ENCODE measurements around the gene MYH9.
"Not testable (repeated sequence)": the region's sequence is repeated elsewhere in the genome, so short reads cannot be mapped to it uniquely, and the experiment has no call there.

The MYH9 gene

DNA sequence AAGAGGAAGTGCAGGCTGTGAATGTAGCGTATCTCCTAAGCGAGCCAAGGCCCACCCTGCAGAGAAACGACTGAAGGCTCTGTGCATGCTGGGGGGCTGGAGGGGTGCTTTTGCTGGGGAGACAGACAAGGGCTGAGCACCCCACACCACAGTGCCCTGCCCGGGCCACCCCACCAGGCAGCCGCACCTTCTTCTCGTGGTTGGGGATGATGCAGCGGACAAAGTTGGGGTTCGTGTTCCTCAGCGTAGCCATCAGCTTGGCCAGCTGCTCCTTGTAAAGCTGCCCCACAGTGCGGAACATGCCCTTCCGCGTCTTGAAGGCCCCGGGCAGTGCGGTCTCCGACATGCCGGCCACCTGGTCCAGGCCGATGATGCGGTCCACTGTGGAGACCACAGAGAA, 81.5 kb downstream of the MYH9 start:
- no peak for DNase-seq

DNA sequence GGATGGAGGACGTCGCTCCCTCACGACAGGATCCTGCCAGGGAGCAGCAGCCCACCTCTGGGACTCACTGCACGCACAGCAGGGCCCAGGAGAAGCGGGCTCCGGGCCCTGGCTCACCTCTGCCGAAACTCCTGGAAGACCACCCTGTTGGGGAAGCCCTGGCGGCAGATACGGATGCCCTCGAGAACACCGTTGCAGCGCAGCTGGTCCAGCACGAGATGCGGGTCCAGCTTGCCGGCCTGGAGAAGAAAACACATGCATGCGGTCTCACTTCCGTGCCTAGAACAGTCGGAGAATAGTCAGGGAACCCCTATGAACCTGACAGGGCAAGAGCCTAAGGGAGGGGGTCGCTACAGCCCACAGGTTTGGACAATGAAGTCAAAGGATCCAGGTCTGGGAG, 82.0 kb downstream of the MYH9 start:
- no peak for DNase-seq

- DNase-seq = no peak
These were observed 83.3 kb downstream of the MYH9 start for GRCh38 chr22:36304429-36304828.

DNA sequence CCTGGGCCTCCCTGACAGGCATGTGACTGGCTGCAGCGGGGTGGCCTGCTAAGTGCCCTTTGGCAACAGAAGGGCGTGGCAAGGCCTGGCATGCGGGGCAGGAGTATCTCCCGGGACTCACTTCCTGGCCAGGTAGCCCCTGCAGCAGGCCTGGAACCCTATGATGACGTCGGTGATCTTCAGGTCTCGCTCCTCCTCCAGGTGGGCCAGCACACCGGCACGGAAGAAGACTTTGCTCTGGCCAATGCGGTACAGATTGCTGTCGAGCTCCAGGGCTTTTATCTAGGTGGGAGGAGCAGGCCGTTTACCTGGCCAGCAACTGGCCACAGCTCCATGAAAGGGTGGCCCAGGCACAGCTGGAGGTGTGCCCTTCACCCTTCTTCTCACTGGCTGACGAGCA, 83.9 kb downstream of the MYH9 start:
- no peak for DNase-seq

DNA sequence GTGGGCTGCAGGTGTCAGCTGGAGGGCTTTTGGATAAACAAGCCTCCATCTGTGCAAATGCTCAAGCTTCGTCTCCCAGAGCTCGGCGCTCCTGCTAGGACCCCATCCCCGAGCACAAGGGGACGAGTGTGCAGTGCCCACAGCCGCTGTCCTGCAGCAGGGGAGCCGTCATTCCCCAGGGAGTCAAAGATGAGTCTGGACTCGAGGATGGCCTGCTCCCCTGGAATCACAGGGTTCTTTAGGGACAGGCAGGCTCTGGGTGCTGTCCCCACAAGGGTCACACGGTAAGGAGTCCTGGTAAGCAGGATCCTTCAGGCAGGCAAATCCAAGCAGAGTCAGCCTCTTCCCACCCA, 84.7 kb downstream of the MYH9 start:
- DNase-seq = no peak

- no peak for DNase-seq
These were observed 85.2 kb downstream of the MYH9 start for GRCh38 chr22:36302439-36303114.

DNA sequence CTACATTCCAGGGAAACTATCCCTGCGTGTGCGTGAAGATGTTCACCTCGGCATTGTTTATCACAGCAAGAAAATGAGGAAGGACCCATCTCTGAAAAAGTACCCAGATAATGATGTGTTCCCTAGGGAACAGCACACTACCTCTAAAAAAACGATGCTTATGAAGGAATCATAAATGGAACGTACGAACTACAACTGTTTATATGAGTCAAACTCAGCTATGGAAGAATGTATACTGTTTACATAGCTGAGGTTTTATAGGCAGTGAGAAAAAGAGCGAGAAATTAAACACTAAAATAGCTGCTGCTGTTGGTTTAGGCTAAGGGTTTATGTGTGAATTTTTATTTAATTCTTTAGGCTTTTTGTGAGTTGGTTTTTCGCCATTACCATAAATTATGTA, 85.9 kb downstream of the MYH9 start:
- no peak for DNase-seq

- peak; percentile 84 for DNase-seq
These were observed 86.4 kb downstream of the MYH9 start for GRCh38 chr22:36301384-36301828.

DNA sequence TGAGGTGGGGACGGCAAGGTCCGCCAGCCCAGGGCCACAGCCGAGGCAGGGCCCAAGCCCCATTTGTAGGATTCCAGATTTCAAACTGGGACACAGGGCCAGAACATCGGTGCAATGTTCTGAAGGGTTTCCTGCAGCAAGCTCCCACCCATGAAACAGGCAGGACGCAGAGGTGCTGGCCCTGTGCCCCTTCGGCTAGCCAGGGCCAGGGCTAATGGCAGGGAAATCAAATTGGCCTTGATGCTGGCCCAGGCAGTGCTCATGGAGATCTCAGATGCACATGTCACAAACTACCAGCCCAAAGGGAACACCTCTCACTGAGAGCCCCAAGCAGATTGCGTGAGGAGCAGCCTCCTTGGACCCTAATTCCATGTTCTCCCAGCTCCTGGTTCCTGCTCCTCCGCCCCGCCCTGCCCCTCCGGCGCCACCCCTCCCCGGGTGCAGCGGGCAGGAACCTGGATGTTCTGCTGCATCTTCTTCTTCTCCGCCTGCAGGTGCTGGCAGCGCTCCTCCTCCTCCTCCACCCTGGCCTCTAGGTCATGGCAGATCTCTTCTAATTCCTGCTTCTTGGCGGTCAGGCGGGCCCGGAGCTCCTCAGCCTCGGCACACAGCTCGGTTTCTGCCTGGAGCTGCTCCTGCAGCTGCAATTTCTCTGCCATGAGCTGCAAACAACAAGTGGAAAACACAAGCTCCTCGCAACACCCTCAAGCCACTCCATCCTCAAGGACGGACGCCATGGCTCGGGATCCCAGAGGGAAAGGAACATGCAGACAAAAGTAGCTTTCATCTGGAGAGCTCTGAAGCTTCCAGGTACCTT, 87.2 kb downstream of the MYH9 start:
- no peak for DNase-seq

DNA sequence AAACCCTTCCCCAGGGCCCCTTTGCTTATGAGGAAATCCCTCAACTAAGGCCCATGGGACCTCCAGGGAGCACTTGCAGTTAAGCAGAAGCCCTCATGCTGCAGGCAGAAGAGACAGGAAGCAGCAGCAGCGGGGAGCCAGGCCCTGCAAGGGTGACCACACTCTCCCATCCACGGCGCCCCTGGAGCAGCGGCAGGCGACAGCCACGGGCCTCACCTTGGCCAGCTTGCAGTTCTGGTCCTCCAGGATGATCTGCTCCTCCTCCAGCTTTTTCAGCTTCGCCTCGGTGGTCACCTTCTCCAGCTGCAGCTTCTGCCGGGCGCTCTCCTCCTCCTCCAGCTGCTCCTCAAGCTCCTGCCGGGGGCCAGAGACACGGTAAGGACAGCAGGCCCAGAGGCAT, 87.9 kb downstream of the MYH9 start:
- DNase-seq = no peak

DNA sequence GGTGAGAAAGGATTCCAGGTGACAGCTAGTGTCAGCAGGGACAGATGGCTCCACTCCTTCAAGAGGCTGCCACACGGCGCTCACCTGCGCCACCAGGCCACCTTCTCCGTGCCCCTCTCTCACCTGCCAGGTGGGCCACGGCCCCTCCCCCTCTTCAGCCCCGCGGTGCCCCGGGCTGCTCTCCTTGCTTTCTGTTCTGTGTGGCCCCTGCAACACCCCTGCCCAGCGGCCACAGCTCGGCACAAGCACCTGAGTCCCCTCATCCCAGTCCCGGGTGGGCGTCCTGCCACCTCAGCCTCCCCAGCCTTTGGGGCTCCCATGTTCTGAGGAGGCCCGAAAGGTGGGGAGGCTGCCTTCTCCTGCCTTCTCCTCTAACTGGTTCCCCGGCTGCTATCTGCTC, 88.5 kb downstream of the MYH9 start:
- DNase-seq = no peak

- no peak for DNase-seq
These were observed 89.2 kb downstream of the MYH9 start for GRCh38 chr22:36298601-36299000.

DNA sequence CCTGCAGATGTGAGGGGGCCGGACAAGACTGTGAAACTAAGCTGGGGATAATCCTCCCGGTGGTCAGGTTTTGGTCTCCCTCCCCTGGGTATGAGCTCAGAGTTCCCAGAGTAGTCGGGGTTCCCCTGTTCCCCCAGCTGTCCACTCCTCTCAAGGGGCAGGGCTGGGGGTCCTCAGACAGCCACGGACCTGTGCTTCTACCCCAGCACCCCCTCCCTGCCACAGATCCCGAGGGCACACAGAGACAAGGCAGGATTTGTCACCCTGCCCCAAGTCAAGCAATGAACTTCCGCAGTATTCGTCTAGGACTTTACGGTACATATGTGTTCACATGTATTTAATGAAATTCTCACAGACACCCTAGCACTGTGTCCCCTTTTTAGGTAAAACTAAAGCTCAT, 89.6 kb downstream of the MYH9 start:
- DNase-seq = no peak

GRCh38 chr22:36297568-36297967, 90.2 kb downstream of the MYH9 start:
- DNase-seq = no peak

GRCh38 chr22:36296690-36297089, 91.1 kb downstream of the MYH9 start:
- no peak for DNase-seq

DNA sequence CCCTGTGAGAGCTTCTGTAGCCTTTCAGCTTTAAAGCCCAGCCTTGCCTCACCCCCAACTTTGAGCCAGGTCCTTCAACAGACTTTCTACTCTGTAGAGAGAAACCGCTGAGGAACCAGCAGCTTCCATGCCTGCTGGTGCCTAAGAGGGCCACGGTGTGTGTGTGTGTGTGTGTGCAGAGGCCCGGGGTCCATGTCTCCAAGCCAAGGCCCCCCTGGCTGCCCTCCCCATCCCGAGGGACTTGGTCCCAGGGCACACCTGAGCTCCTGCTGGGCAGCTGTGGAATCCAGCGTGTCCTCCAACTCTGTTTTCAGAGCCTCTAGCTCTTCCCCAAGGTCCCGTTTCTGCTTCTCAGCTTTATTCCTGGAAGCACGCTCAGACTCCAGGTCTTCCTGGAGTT, 92.5 kb downstream of the MYH9 start:
- no peak for DNase-seq

GRCh38 chr22:36294801-36295200, 93.0 kb downstream of the MYH9 start:
- DNase-seq = no peak

DNA sequence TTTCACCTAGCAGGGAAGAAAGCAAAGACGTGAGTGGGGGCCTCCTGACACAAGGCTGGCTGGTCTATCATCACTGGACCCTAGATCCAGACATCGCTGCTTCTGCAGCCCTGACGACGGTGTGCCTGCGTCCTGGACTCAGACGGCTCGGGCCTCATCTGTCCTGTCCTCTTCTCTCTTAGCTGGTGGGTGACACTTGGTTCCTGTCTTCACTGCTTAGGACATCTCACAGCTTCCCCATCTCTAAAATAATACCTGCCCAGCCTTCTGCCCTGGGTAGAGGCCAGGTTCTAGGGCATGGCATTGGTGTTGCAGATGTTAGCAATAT, 93.5 kb downstream of the MYH9 start:
- no peak for DNase-seq

- DNase-seq = no peak
These were observed 94.0 kb downstream of the MYH9 start for GRCh38 chr22:36293606-36294292.

DNA sequence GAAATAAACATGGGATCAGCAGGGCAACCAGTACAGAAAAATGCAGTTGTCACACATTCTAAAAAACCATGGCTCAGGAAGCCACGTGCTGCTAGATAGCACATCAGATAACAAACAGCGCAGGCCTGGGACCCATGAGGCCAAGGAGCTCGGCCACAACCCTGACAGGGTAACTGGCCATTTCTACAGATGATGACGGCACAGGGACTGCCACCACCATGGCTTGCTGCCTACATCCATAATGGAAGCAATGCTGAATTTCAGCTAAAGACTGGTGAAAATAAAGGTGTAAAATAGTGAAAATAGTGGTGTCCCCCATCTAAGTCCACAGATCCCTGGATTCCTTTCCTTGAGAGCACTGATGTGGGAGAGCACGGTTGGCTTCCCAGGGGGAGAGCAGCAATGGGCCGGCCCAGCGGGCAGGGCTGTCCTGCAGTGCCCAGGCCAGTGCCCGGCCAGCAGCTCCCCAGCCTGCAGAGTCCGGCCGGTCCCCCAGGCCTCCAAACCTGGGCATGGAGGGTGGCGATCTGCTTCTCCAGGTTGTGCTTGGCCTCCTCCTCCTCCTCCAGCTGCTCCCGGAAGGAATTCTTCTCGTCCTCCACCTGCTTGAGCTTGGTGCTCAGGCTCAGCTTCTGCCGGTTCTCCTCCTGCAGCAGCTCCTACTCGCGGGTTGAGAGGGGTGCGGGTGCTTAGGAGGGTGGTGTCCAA, 94.8 kb downstream of the MYH9 start:
- DNase-seq = peak; percentile 26

- DNase-seq = no peak
These were observed 95.7 kb downstream of the MYH9 start for GRCh38 chr22:36291831-36292740.

- DNase-seq = not testable (repeated sequence)
These were observed 97.2 kb downstream of the MYH9 start for GRCh38 chr22:36290391-36291075.
